Mesothelial cell of epicardium (in vitro differentiated cells): Measurements from ENCODE around the gene NRP1. TPM values are rescaled to one million over a fixed set of nuclear protein-coding genes. Genes with fewer than 3 reads are reported as not detected.

Experiments
- DNase-seq, 2 experiments: peaks; one replicate each; pipeline ENCODE4 v3.0.0; 2021; ENCODE audit warnings: low spot score in 2 of 2; ENCODE audit not compliant: unreplicated experiment in 2 of 2
- H3K27ac Mint-ChIP-seq: 2 replicates; pipeline ENCODE4 v1.8.0; 2021; ENCODE audit warnings: mixed read lengths
- H3K27me3 Mint-ChIP-seq: 2 replicates; pipeline ENCODE4 v1.8.0; 2021; ENCODE audit warnings: low read depth, mixed read lengths
- H3K36me3 Mint-ChIP-seq: 2 replicates; pipeline ENCODE4 v1.8.0; 2021; ENCODE audit warnings: mixed read lengths
- H3K4me1 Mint-ChIP-seq: 2 replicates; pipeline ENCODE4 v1.8.0; 2021; ENCODE audit warnings: mixed read lengths
- H3K4me3 Mint-ChIP-seq: 2 replicates; pipeline ENCODE4 v1.8.0; 2021; ENCODE audit warnings: mild to moderate bottlenecking, moderate library complexity, mixed read lengths
- H3K9me3 Mint-ChIP-seq: 2 replicates; pipeline ENCODE4 v1.8.0; 2021; ENCODE audit warnings: mixed read lengths
- CTCF ChIP-seq: fragments of 200-600 bp; sonication (generic); IDR thresholded peaks from one replicate; pipeline ENCODE4 v1.5.0; 2021; ENCODE audit warnings: antibody characterized with exemption; ENCODE audit not compliant: unreplicated experiment
- total RNA-seq: library from RNA; stranded (reverse); gene quantifications from 3 replicates; pipeline ENCODE4 v1.2.1, GENCODE V29; 2021

NRP1 gene
- total RNA-seq, 1 donor from 2014 or later: 47.7 TPM

- Mint-ChIP-seq H3K27me3 (no peaks in the 10 kb centered on the region), H3K36me3 (no peaks in the 10 kb centered on the region), H3K9me3 (no peaks in the 10 kb centered on the region), H3K27ac (no peak overlapping the region), H3K4me1 (no peaks in the 10 kb centered on the region), H3K4me3 (no peak overlapping the region)
- no peak for DNase-seq
- TF ChIP-seq CTCF: no peak
Measured at GRCh38 chr10:33137356-33138005, 197.0 kb downstream of the NRP1 start.

DNA sequence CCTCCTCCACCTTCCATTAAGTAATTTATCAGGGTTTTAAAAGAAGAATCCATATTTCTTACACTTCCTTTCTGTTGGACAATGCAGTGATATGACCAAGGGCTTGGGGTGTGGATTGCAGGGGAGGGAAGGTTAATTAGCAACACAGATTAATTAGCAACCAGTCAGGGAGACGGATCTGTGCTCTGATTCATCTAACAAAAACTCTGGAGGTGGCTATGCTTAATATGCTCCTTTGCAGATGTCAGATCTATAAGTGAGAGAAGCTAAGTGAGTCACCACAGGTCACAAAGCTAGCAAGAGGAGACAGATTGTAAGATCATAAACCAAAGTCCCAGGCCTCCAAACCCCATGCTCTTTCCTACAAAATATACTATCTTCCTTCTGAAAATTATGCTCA, 197.7 kb downstream of the NRP1 start:
- H3K27ac Mint-ChIP-seq: no peak overlapping the region

DNA sequence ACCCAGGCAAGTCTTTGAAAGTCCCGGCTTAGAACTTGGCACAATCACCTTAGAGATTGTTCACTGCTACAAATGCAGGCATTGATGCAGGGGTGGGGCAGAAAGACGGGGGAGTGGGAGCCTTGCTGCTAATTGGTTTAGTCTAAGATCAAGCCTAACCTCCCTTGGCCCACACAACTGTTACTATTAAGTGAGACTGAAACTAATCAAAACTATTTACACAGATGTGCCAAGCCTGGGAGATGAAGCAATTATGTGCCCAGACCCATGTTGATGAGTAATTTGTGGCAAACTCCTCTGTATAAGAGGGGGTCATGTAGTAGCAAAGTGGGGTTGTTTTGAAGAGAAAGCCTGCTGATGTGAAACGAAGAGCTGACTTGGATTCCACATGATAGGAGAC, 198.2 kb downstream of the NRP1 start:
- no peak for TF ChIP-seq CTCF
- Mint-ChIP-seq H3K9me3 (no peaks in the 10 kb centered on the region), H3K4me1 (no peaks in the 10 kb centered on the region), H3K27me3 (no peaks in the 10 kb centered on the region), H3K36me3 (no peaks in the 10 kb centered on the region), H3K4me3 (no peak overlapping the region), H3K27ac (no peak overlapping the region)
- no peak for DNase-seq

More for the DNA sequence above, 197.7 kb downstream of the NRP1 start:
- Mint-ChIP-seq H3K9me3 (no peaks in the 10 kb centered on the region), H3K36me3 (no peaks in the 10 kb centered on the region), H3K4me3 (no peak overlapping the region), H3K27me3 (no peaks in the 10 kb centered on the region), H3K4me1 (no peaks in the 10 kb centered on the region)
- no peak for DNase-seq
- no peak for TF ChIP-seq CTCF

- H3K27ac Mint-ChIP-seq: no peak overlapping the region
- no peaks in the 10 kb centered on the region for H3K4me1 Mint-ChIP-seq
- DNase-seq: no peak
- no peaks in the 10 kb centered on the region for H3K9me3 Mint-ChIP-seq
- no peak for TF ChIP-seq CTCF
- H3K4me3 Mint-ChIP-seq: no peak overlapping the region
- H3K27me3 Mint-ChIP-seq: no peaks in the 10 kb centered on the region
- no peaks in the 10 kb centered on the region for H3K36me3 Mint-ChIP-seq
Measured at GRCh38 chr10:33134011-33134751, 200.3 kb downstream of the NRP1 start.

DNA sequence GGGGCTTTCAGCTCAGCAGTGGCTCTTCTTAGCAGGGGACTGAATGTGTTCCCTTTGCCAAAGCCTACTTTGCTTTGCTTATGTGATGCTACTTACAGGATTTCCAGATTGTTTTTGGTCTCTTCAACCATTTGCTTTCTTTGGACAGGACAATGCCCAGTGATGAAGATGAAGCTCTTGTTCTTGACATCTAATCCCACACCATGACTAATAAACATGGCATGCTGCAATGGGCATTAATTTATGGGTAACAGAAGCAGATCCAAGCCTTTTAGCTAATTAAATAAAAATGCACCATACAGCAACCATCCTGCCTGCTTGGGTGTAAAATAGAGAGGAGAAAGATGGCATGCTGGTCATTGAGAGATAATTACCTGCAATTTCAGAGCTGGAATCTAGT, 200.9 kb downstream of the NRP1 start:
- no peak for DNase-seq
- Mint-ChIP-seq H3K36me3 (no peaks in the 10 kb centered on the region), H3K27ac (no peak overlapping the region), H3K27me3 (no peaks in the 10 kb centered on the region), H3K9me3 (no peaks in the 10 kb centered on the region), H3K4me3 (no peak overlapping the region), H3K4me1 (no peaks in the 10 kb centered on the region)
- TF ChIP-seq CTCF: no peak
